ENCODE data around the gene PTX4.
"Not testable (repeated sequence)": the region's sequence is repeated elsewhere in the genome, so short reads cannot be mapped to it uniquely, and the experiment has no call there.

Gene PTX4

DNA sequence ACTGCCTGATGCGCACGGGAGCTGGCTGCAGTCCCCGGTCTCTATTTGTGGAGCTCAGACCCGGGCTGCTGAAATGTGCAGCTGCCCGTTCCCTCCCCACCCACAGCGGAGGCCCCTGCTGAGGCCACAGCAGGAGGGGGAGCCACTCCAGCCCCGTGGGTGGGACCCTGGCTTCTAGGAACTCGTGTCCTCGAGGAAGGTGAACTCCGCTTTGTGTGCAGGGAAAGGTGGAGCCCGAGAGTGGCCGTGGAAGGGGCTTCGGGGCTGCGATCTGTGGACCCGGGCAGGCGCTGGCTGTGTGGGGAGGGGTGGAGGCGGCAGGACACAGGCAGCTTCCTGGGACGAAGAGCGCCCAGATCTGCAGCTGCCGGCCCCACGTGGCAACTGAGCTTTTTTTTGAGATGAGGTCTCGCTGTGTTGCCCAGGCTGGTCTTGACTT is 47.3 kb downstream of the PTX4 start:
- DNase-seq = no peak

DNA sequence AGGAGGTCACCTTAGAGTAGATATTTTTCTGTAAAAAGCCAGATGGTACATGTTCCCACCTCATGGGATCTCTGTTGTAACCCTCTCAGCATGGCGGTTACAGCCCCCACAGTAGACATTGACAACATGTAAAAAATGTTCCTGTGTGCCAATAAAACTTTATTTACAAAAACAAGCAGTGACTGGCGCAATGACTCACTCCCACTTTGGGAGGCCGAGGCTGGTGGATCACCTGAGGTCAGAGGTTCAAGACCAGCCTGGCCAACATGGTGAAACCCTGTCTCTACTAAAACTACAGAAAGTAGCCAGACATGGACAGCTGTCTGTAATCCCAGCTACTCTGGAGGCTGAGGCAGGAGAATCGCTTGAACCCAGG is 49.1 kb downstream of the PTX4 start:
- not testable (repeated sequence) for DNase-seq

GRCh38 chr16:1439058-1439698 is 49.6 kb downstream of the PTX4 start:
- DNase-seq = no peak

DNA sequence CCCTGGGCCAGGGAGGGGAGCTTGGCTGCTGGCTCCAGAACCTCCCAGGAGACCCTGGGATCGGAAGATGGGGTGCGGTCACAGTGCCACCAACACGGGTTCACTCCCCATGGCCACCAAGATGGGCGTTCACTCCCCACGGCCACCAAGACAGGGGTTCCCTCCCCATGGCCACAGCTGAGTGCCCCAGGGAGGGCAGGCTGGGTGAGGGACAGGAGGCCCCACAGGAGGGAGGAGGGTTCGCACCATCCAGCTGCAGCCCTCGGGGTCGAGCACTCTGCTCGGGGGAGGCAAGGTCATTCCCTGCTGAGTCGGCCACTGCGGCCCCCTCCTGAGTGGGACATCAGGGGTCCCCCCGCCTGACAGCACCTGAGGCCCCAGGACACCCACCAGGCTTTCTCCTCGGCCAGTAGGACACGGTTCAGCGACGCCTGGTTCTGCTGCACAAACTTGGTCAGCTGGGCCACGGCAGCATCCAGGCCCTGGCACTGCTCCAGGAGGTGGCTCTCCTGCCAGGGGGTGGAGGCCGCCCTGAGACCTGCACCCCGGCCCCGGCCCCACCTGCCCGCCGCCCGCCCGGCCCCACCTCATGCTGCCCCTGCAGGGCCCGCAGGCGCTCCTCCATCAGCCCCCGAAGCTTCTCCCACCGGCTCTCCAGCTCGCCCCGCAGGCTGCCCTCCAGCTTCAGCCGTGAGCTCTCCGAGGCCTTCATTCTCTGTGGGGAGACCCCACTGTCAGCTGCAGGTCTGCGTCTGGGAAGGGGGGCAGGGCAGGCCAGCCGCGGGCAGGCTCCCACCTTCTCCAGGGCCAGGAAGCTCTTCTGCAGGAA is 50.3 kb downstream of the PTX4 start:
- no peak for DNase-seq

DNA sequence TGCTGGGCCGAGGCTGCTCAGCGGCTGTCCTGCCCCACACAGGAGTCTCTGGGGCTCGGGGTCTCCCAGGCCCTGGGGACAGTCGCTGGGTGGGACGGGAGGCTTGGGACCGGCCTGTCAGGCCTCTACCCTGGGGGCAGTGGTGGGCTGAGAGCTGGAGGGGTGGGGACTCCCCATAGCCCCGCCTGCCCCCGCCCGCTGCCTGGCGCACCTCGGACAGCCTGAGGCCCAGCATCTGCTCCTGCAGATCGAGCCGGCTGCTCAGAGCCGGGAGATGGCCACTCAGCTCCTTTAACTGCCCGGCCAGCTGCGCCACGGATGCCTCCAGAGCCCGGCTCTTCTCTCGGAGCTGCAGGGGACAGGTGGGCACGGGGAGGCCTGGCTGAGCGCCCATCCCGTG is 51.1 kb downstream of the PTX4 start:
- DNase-seq = no peak

DNA sequence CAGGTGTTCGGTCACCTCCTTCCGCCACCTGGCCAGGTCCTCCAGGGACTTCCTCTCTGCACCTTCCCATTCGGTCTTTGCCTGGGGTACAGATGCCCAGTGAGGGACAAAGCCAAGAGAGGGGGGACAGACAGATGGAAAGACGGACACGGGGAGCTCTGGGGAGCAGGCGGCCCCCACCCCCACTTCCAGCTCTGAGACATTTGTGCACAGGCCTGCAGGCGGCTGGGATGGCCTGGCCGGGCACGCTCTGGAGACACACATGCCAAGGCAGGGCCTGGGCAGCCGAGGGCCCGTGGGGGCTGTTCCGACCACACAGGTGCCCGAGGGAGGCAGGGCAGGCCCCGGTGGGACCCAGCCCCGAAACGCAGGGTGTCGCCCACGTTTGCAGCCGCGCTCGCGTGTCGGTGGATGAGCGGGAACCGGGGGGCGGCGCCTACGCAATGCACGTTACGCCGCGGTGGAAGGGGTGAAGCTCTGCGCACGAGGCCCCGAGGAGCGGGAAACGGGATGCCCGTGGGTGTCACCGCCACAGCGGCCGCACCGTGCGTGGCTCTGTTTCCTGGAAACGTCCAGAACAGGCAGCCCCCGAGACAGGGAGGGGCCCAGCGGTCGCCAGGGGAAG is 51.9 kb downstream of the PTX4 start:
- DNase-seq = no peak

- DNase-seq = no peak
These were observed 52.6 kb downstream of the PTX4 start for GRCh38 chr16:1435921-1436697.

Data from activated CD4-positive, alpha-beta T cell treated with anti-CD3 and anti-CD28 coated beads, Interleukin-2, Interleukin-6, amounts not matched to agents 100 ng/mL and 50 ng/mL, durations not matched to agents 16 hours and 8 hours (primary cell).